SU-DHL-6 (cell line): Measurements from ENCODE around the gene MKNK2.

Experiments used
- H2AFZ ChIP-seq: fragments of 200-600 bp; sonication (generic); 2 replicates; pipeline ENCODE4 v1.6.1; 2014; ENCODE audit warnings: low read depth, mild to moderate bottlenecking, moderate library complexity, mixed read lengths, antibody characterized with exemption, low read length; ENCODE audit not compliant: severe bottlenecking
- H3F3A ChIP-seq: fragments of 200-600 bp; shearing (Covaris generic); 2 replicates; pipeline ENCODE4 v1.6.0; 2016; ENCODE audit warnings: antibody characterized with exemption, mild to moderate bottlenecking; ENCODE audit not compliant: insufficient read depth
- H3K27ac ChIP-seq: fragments of 200-600 bp; sonication (generic); 2 replicates; pipeline ENCODE4 v1.5.1; 2016; ENCODE audit warnings: low read depth, mild to moderate bottlenecking, low read length, moderate library complexity, mixed read lengths
- H3K27me3 ChIP-seq: fragments of 200-600 bp; sonication (generic), shearing (Covaris generic); 2 replicates; pipeline ENCODE4 v1.6.0; 2014; ENCODE audit warnings: mild to moderate bottlenecking, low read length
- H3K36me3 ChIP-seq: fragments of 200-600 bp; sonication (generic); 2 replicates; pipeline ENCODE4 v1.6.1; 2014; ENCODE audit warnings: mild to moderate bottlenecking, low read length, mixed read lengths
- H3K4me2 ChIP-seq: fragments of 300-600, 200-600 bp; shearing (Covaris generic), sonication (generic); 2 replicates; pipeline ENCODE4 v1.6.0; 2014; ENCODE audit warnings: low read length, low read depth, mild to moderate bottlenecking; ENCODE audit not compliant: poor library complexity, severe bottlenecking
- H3K4me3 ChIP-seq: fragments of 200-600 bp; sonication (generic); 2 replicates; pipeline ENCODE4 v1.5.1; 2014; ENCODE audit warnings: antibody characterized with exemption, low read length, mild to moderate bottlenecking, mixed read lengths; ENCODE audit not compliant: insufficient read depth, poor library complexity, severe bottlenecking
- H3K79me2 ChIP-seq: fragments of 200-600 bp; sonication (generic); 2 replicates; pipeline ENCODE4 v1.6.1; 2014; ENCODE audit warnings: mild to moderate bottlenecking, low read length, moderate library complexity; ENCODE audit not compliant: insufficient read depth
- H3K9ac ChIP-seq: fragments of 200-600 bp; sonication (generic); 2 replicates; pipeline ENCODE4 v1.7.0; 2014; ENCODE audit warnings: mild to moderate bottlenecking, low read length
- H3K9me2 ChIP-seq: fragments of 200-600 bp; sonication (generic); replicated peaks from 2 replicates; pipeline ENCODE4 v1.6.1; 2014; ENCODE audit warnings: low read length; ENCODE audit not compliant: insufficient read depth
- H3K9me3 ChIP-seq: fragments of 200-600 bp; sonication (generic); 2 replicates; pipeline ENCODE4 v1.6.1; 2014; ENCODE audit warnings: low read length, mixed read lengths; ENCODE audit not compliant: insufficient read depth
- H4K20me1 ChIP-seq: fragments of 200-600 bp; sonication (generic); 2 replicates; pipeline ENCODE4 v1.6.1; 2014; ENCODE audit warnings: low read depth, mild to moderate bottlenecking, antibody characterized with exemption, low read length, moderate library complexity, mixed read lengths
- CTCF ChIP-seq: fragments of 200-600 bp; sonication (generic); IDR thresholded peaks from one replicate; pipeline ENCODE4 v1.5.1; 2017; ENCODE audit warnings: antibody characterized with exemption, mild to moderate bottlenecking, low read length, moderate library complexity; ENCODE audit not compliant: insufficient read depth, poor library complexity, severe bottlenecking
- EZH2phosphoT487 ChIP-seq: fragments of 200-600 bp; sonication (generic), shearing (Covaris generic); conservative IDR thresholded peaks from 2 replicates; pipeline ENCODE4 v1.6.1; 2018; ENCODE audit warnings: mild to moderate bottlenecking, antibody characterized with exemption, low read length, moderate library complexity, mixed read lengths

MKNK2 gene

GRCh38 chr19:2032296-2032941, 18.6 kb downstream of the MKNK2 start:
- TF ChIP-seq CTCF (no peak), EZH2phosphoT487 (no peak)
- H3K9ac ChIP-seq: no peak overlapping the region
- H3K9me3 ChIP-seq: no peaks in the 10 kb centered on the region
- H2AFZ ChIP-seq: no peak overlapping the region
- no peaks in the 10 kb centered on the region for H3K9me2 ChIP-seq
- no peak overlapping the region for H3K4me3 ChIP-seq
- H3K4me2 ChIP-seq: no peak overlapping the region
- H3K27me3 ChIP-seq: no peaks in the 10 kb centered on the region
- H3K79me2 ChIP-seq: no peaks in the 10 kb centered on the region
- 0 out of 2 replicates have a peak, but pooled peaks cover 3% of the 10 kb centered on the region for H4K20me1 ChIP-seq
- no peak overlapping the region for H3K27ac ChIP-seq
- H3F3A ChIP-seq: peaks cover 7% of the 10 kb centered on the region
- H3K36me3 ChIP-seq: no peaks in the 10 kb centered on the region

GRCh38 chr19:2027361-2027760, 23.7 kb downstream of the MKNK2 start:
- H2AFZ ChIP-seq: no peak overlapping the region
- no peaks in the 10 kb centered on the region for H3K27me3 ChIP-seq
- no peak overlapping the region for H3K27ac ChIP-seq
- H4K20me1 ChIP-seq: no peaks in the 10 kb centered on the region
- no peaks in the 10 kb centered on the region for H3K36me3 ChIP-seq
- no peaks in the 10 kb centered on the region for H3K9me3 ChIP-seq
- TF ChIP-seq EZH2phosphoT487 (no peak), CTCF (no peak)
- no peak overlapping the region for H3K4me3 ChIP-seq
- H3K9me2 ChIP-seq: no peaks in the 10 kb centered on the region
- no peaks in the 10 kb centered on the region for H3K79me2 ChIP-seq
- H3K9ac ChIP-seq: no peak overlapping the region
- no peaks in the 10 kb centered on the region for H3F3A ChIP-seq
- H3K4me2 ChIP-seq: no peak overlapping the region

GRCh38 chr19:2026770-2027169, 24.3 kb downstream of the MKNK2 start:
- no peaks in the 10 kb centered on the region for H3K9me3 ChIP-seq
- TF ChIP-seq CTCF (no peak), EZH2phosphoT487 (no peak)
- H3K9ac ChIP-seq: no peak overlapping the region
- no peaks in the 10 kb centered on the region for H3K79me2 ChIP-seq
- H3K36me3 ChIP-seq: no peaks in the 10 kb centered on the region
- H3K9me2 ChIP-seq: no peaks in the 10 kb centered on the region
- H2AFZ ChIP-seq: no peak overlapping the region
- no peaks in the 10 kb centered on the region for H3F3A ChIP-seq
- no peaks in the 10 kb centered on the region for H3K27me3 ChIP-seq
- no peak overlapping the region for H3K4me3 ChIP-seq
- H3K4me2 ChIP-seq: no peak overlapping the region
- no peaks in the 10 kb centered on the region for H4K20me1 ChIP-seq
- H3K27ac ChIP-seq: no peak overlapping the region
